Islet of Langerhans (tissue), 1 donor: ENCODE results near the gene ARFGEF2.

Experiments
- FAIRE-seq: peaks from one replicate; lab custom pipeline; 2011; peaks lifted over from hg19 to GRCh38; lab: Jason Lieb, UNC

ARFGEF2 gene

GRCh38 chr20:48899881-48900280 is 21.6 kb upstream of the ARFGEF2 start:
- no peak for FAIRE-seq

DNA sequence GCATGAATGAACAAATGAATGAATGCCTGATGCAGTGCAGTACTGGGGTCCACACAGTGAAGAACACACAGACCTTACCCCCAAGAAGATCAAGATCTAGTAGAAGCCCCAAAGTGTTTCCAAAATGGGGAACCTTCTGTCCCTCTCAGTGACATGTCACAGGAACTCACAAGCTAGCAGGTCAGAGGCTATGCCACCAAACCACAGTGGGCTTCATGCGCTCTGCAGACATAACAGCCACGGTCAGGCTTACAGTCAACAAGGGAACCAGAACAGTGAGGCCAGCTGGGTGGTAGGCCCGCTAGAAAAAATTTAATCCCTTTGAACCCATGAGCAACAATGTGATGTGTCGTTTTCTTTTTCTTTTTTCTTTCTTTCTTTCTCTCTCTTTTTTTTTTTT is 20.2 kb upstream of the ARFGEF2 start:
- no peak for FAIRE-seq

DNA sequence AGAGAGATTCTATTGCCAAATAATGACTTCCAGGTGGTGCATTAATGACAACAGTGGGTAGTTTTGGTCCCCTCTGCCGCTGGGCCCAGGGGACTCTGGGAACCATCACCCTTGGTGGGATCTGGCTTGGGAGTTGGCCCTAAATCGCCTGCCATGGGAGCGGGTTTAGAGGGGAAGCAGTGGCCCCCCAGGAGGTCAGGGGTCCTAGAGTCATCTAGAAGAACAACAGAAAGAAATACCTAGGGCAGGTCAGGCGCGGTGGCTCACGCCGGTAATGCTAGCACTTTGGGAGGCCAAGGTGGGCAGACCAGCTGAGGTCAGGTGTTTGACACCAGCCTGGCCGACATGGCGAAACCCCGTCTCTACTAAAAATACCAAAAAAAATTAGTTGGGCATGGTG is 17.8 kb upstream of the ARFGEF2 start:
- FAIRE-seq = no peak

DNA sequence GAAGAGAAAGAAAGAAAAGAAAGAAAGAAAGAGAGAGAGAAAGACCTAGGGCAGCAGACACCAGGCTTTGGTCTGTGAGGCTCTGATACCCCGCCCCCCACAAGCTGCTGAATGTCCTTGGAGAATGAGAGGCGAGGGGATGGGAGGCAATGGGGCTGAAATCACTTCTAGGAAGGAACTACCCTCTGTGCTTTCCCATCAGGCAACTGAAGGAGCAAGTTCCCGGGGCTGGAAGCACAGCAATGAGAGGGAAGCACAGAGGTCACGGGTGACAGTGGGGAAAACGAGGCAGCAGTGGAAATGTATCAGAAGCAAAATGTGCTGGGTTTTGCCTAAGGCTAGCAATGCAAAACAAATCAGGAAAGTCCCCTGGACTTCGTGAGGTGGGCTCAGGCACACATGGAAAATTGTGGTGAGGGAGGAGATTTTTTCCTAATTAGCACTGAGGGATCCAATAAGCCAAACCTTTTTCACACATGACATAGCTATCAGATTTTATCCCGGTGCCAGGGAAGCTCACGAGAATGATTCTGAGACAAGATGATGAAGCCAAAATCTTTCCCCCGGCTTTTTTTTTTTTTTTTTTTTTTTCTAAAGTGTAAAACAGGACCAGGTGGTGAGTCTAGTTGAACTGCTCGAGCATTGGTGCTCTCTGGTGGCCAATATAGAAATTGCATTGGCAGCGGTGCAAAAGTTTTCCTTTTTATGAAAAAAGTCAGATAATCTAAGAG is 16.8 kb upstream of the ARFGEF2 start:
- peak; percentile 38 for FAIRE-seq

DNA sequence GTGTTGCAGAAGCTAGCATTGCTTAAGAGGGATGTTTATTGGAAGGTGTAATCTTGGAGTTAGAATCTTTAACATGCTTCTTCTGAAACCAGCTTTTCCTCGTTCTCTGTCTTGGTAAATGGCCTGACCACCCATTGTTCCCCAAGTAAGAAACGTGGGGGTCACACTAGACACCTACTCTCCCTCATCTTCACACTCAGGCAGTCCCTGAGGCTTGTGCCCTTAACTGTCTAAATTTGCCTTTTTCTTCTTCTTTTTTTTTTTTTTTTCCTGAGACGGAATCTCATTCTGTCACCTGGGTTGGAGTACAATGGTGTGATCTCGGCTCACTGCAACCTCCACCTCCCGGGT is 16.2 kb upstream of the ARFGEF2 start:
- FAIRE-seq = no peak

DNA sequence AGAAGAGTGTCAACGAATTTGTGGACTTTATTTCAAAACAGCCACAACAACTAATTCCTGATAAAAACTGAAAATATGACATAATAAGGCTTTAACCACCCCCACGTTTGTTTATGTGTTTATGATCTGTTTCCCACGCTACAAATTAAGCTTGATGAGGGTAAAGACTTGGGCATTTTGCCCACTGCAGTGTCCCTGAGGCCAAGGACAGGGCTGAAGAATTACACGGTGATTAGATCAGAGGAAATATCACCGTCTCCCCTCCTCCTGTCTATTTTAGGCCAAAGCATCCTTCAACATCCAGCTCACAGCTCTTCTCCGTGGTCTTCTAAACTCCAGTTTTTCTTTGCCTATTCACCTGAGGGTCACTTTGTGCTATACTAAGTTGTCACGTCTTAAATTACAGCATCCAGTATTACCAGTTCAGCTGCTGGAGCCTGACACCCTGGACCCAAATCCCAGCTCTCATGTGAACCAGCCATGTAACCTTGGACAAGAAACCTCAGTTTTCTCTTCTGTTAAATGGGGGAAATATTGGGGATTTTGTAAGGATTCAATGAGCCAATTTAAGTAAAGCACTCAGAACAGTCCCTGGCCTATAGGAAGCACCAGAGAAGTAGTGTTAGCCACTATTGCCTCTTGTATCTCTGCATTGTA is 15.2 kb upstream of the ARFGEF2 start:
- no peak for FAIRE-seq

DNA sequence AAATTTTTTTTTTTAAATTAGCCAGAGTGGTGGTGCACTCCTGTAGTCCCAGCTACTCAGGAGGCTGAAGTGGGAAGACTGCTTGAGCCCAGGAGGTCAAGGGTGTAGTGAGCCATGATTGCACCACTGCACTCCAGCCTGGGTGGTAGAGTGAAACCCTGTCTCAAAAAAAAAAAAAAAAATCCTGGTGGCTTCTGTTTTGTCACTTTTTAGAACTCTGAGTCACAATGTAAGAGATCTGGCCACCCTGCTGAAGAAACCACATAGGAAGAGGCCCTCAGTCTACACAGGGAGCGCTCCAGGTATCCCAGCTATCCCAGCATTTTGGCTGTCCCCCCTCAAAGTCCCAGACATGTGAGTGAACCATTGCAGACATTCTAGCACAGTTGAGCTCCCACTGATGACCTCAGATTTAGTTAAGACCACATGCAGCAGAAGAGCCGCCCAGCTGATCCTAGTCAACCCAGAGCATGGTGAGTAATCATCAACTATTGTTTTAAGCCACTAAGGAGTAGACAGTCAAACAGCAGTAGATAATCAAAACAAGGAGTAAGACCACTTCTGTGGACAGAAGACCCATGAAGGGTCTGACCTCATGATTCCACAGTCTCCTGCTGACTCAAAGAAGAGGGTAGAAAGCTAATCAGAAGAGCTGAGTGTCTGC is 12.7 kb upstream of the ARFGEF2 start:
- no peak for FAIRE-seq

- no peak for FAIRE-seq
Observed at GRCh38 chr20:48909910-48910309, 11.6 kb upstream of the ARFGEF2 start.

- FAIRE-seq = no peak
Observed at GRCh38 chr20:48910347-48910781, 11.1 kb upstream of the ARFGEF2 start.

DNA sequence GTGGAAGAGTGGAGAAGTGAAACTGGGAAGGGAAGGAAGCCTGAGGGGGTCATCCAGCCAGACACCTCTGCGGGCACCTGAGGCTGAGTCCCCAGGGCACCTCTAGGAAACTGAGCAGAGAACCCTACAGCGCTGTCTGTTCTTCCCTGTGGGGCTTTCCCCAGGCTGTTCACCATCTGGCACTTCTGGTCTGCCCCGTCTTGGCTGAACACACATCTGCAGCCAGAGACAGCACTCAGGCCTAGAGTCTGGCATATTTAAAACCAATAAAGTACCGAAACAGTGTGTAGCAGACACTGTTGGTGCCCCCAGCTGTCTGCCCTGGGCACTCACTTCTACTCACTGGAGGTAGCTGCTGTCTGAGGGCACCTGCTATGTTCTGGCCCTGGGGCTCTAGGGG is 9.4 kb upstream of the ARFGEF2 start:
- FAIRE-seq = no peak

- FAIRE-seq = no peak
Observed at GRCh38 chr20:48916699-48917098, 4.8 kb upstream of the ARFGEF2 start.

- no peak for FAIRE-seq
Observed at GRCh38 chr20:48919336-48919881, 2.1 kb upstream of the ARFGEF2 start.

GRCh38 chr20:48919882-48920526 is 1.5 kb upstream of the ARFGEF2 start:
- no peak for FAIRE-seq

GRCh38 chr20:48920527-48921167 is 864 bp upstream of the ARFGEF2 start:
- FAIRE-seq = no peak

DNA sequence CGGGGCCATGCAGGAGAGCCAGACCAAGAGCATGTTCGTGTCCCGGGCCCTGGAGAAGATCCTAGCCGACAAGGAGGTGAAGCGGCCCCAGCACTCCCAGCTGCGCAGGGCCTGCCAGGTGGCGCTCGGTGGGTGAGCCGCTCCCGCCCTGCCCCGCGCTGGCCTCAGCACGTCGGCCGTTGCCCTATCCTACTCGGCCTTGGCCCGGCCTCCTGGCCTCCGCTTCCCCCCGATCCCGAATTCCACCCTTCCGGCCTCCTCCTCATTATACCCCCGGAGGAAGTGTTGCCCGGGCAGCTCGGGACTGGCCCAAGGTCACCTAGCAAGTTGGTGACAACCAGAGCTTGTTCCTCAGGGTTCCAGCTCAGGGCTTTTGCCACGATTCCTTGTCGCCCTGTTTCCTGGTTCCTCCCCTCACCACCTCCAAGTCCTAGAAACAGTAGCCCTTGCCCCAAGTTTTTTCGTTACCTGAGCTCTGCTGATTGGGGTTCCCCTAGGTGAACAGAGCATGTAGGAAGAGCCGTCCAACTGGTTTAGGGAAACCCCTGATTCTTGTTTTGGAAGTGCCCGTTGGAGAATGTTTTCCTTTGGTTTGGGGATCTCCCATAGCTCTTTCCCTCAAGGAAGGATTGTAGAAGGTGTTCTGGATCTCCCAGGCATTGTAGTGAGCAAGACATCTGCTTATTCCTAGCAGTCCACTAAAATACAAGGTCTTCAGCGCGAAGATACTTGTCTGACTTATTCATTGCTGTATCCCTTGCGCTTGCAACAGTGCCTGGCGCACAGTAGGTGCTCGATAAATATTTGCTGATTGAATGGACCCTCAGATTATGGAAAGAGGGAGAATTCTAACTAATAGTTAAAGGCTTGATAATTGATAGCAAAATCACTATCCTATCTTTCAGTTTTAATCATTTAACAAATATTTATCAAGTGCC is 641 bp downstream of the ARFGEF2 start:
- FAIRE-seq = no peak

GRCh38 chr20:48923149-48923718 is 1.7 kb downstream of the ARFGEF2 start:
- no peak for FAIRE-seq

- FAIRE-seq = no peak
Observed at GRCh38 chr20:48924756-48925109, 3.2 kb downstream of the ARFGEF2 start.

GRCh38 chr20:48926267-48926666 is 4.8 kb downstream of the ARFGEF2 start:
- FAIRE-seq = no peak

GRCh38 chr20:48926821-48927220 is 5.3 kb downstream of the ARFGEF2 start:
- FAIRE-seq = no peak

DNA sequence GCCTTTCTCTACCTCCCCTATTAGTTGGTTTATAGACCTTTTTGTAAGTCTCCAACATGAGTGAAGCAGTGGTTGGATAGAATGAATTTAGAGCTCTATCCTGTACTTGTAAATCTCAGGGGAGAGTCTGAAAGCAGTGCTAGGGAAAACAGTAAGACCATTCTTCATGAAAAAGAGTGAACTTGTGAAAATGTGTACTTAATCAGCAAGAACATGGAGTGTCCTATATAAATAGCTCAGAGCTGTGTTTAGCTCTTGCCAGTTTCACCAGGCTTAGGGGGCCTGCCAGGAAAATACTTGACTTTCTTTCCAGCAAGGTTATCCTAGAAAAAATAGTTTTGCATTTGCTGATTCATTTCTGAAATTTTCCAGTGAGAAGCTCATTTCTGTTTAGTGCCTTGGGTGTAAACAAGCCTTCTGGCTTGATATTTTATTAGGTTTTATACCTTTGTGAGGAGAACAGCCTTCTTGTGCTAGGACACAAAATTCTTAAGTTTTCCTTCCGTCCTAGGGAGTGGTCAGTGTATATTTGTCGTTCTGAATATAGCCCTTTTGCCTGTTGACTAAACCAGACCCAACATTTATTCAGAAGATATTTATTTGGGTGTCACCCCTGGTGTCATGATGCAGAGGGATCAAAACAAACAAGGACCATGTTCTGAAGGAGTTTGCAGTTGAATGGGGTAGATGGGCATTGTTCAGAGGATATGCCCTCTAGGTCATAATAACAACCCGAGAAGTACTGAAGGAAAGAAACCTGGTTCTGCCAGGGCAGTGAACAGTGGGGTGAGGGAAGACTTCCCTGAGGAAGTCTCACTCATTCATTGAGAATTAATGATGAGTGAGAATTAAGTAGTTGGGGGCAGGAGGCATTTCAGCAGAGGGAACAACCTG is 7.6 kb downstream of the ARFGEF2 start:
- FAIRE-seq = no peak
